Measurements from ENCODE around the gene ACTL7B. TPM values are rescaled to one million over a fixed set of nuclear protein-coding genes. Genes with fewer than 3 reads are reported as not detected.

The ACTL7B gene
- total and polyA plus RNA-seq, 2 of the 8 experiments (the other 6 are each of a cell fraction or from before 2014, with no cell fraction given) = not detected

DNA sequence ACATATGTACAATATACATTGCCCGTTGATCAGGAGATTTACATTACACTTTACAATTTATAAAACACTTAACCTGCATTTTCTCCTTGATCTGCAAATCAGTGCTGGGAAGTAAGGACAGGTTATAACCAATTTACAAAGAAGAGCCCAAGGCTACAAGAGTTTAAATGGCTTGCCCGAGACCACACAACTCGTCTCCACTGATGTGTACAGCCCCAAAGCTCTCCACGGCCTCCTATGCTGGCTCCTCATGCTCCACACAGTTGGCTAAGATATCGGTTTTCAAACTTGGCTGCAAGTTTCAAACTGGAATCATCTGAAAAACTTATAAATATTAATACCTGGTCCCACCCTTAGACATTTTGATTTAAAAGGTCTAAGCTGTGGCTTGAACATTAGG lies 10.3 kb downstream of the ACTL7B start:
- Histone ChIP-seq H4K20me1 (replicated peaks in 1 of 2; ENCODE audit: control insufficient read depth in 1 of 2, insufficient read depth in 2 of 2, low read length in 2 of 2) (no peaks in the 10 kb centered on the region), H3K36me3 (ENCODE audit: control insufficient read depth in 2 of 4, insufficient read depth in 4 of 4, low read length in 3 of 4) (no peaks in the 10 kb centered on the region), H3K9ac (replicated peaks in 1 of 4; ENCODE audit: extremely low read depth in 1 of 4, low read depth in 3 of 4, low read length in 3 of 4) (no peak overlapping the region), H3K23me2 (ENCODE audit: low read depth, low read length) (no peaks in the 10 kb centered on the region), H3K4ac (replicated peaks; ENCODE audit: insufficient read length, low read depth, low read length) (no peak overlapping the region), H3K27ac (ENCODE audit: low read depth, low read length) (no peak overlapping the region), H2BK15ac (ENCODE audit: low read length) (no peak overlapping the region), H3K14ac (ENCODE audit: insufficient read length) (no peak overlapping the region), H3K9me3 (ENCODE audit: insufficient read depth in 2 of 2, low read depth in 1 of 2, low read length in 1 of 2) (no peaks in the 10 kb centered on the region), H3K4me2 (ENCODE audit: insufficient read depth in 1 of 2, low read depth in 2 of 2, low read length in 2 of 2) (no peak overlapping the region), H2BK5ac (ENCODE audit: low read depth, low read length) (no peak overlapping the region), H3K56ac (replicated peaks; ENCODE audit: insufficient read length, low read depth, low read length) (no peak overlapping the region), H4K8ac (ENCODE audit: extremely low read depth, insufficient read depth, low read length) (no peak overlapping the region; the same call in 1 of the 2 replicates), H4K5ac (ENCODE audit: insufficient read length, low read depth, low read length) (no peak overlapping the region), H2BK120ac (replicated peaks; ENCODE audit: low read depth, low read length) (no peak overlapping the region), H2BK20ac (ENCODE audit: low read length) (no peak overlapping the region), H4K91ac (replicated peaks; ENCODE audit: insufficient read length, low read length) (no peak overlapping the region), H3K79me2 (ENCODE audit: control insufficient read depth in 1 of 2, insufficient read depth in 2 of 2, low read length in 2 of 2) (no peaks in the 10 kb centered on the region), H3K79me1 (ENCODE audit: low read depth, low read length) (no peaks in the 10 kb centered on the region), H3K4me3 (ENCODE audit: extremely low read depth in 1 of 4, insufficient read depth in 2 of 4, low read depth in 3 of 4, low read length in 4 of 4) (no peak overlapping the region), H2BK12ac (ENCODE audit: low read depth, low read length) (no peak overlapping the region), H2AK5ac (ENCODE audit: low read depth, low read length) (no peak overlapping the region), H3K18ac (ENCODE audit: extremely low read depth, low read length) (no peak overlapping the region), H3K4me1 (replicated peaks in 1 of 4; ENCODE audit: control insufficient read depth in 3 of 4, insufficient read depth in 4 of 4, low read length in 3 of 4) (no peaks in the 10 kb centered on the region), H3K23ac (ENCODE audit: insufficient read length) (no peak overlapping the region), H2AFZ (ENCODE audit: low read length) (no peak overlapping the region), H3K27me3 (replicated peaks in 1 of 4; ENCODE audit: control insufficient read depth in 3 of 4, extremely low read depth in 1 of 4, insufficient read depth in 3 of 4, low read length in 3 of 4) (no peaks in the 10 kb centered on the region)
- ChIA-PET POLR2A (ENCODE audit: partially characterized antibody) (no interaction called here), CTCF (ENCODE audit: partially characterized antibody) (interaction anchor here (1.5 kb wide), 1 partner anchor 8 kb away, joined by 4 read pairs; no protein-coding TSS in a partner anchor)
- DNase-seq (ENCODE audit: low read depth in 1 of 2, low spot score in 2 of 2) (no peak), FAIRE-seq (no peak)
- TF ChIP-seq EP300 (IDR thresholded peaks at IDR 0.05; ENCODE audit: borderline replicate concordance in 1 of 2, low read depth in 2 of 2, low read length in 2 of 2) = no peak
- no peak for TF ChIP-seq CHD2 (IDR thresholded peaks at IDR 0.05; ENCODE audit: low read length)
- no peak for TF ChIP-seq HDAC6 (IDR thresholded peaks at IDR 0.05; ENCODE audit: low read depth, low read length)
- no peak for TF ChIP-seq KDM1A (IDR thresholded peaks at IDR 0.05; ENCODE audit: borderline replicate concordance, low read length)
- TF ChIP-seq CEBPB (IDR thresholded peaks at IDR 0.05; ENCODE audit: low read depth, low read length) = no peak
- no peak for TF ChIP-seq RFX5 (IDR thresholded peaks at IDR 0.05; ENCODE audit: borderline replicate concordance, low read depth, low read length)
- no peak for TF ChIP-seq ZNF274 (IDR thresholded peaks at IDR 0.05; ENCODE audit: borderline replicate concordance, extremely low read depth, low read length)
- no peak for TF ChIP-seq GTF2F1 (IDR thresholded peaks at IDR 0.05; ENCODE audit: borderline replicate concordance, low read depth, low read length)
- TF ChIP-seq TBP (IDR thresholded peaks at IDR 0.05; ENCODE audit: low read depth, low read length) = no peak
- TF ChIP-seq EGR1 (IDR thresholded peaks at IDR 0.05; ENCODE audit: borderline replicate concordance, low read depth, low read length) = no peak
- 84% methylated on average over 5 of the region's 5 CpGs; no CpG with 5 or more reads in 1 of the 2 experiments for whole genome bisulfite sequencing, 2 experiments (ENCODE audit: extremely low coverage in 1 of 2, insufficient coverage in 1 of 2, insufficient read length in 1 of 2, insufficient replicate concordance in 2 of 2, low coverage in 1 of 2, low lambda C conversion rate in 2 of 2, missing lambda C conversion rate in 1 of 2)
